HK-2 (cell line): ENCODE data around the gene ITPR3.

Source experiments
- DNase-seq: peaks from one replicate; pipeline ENCODE4 v3.0.0-alpha.2; 2018; ENCODE audit not compliant: unreplicated experiment

Gene ITPR3

GRCh38 chr6:33686981-33687975 is 66.2 kb downstream of the ITPR3 start:
- no peak for DNase-seq

DNA sequence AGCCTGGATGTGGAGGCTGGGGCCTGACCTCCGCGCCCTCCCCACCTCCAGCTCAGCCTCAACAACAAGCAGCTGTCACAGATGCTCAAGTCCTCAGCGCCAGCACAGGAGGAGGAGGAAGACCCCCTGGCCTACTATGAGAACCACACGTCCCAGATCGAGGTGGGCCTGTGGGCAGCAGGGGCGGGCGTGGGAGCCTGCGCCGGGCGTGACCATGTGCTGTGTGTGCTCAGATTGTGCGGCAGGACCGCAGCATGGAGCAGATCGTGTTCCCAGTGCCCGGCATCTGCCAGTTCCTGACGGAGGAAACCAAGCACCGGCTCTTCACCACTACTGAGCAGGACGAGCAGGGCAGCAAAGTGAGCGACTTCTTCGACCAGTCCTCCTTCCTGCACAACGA is 66.9 kb downstream of the ITPR3 start:
- no peak for DNase-seq

GRCh38 chr6:33688451-33689147 is 67.5 kb downstream of the ITPR3 start:
- DNase-seq, result no peak

DNA sequence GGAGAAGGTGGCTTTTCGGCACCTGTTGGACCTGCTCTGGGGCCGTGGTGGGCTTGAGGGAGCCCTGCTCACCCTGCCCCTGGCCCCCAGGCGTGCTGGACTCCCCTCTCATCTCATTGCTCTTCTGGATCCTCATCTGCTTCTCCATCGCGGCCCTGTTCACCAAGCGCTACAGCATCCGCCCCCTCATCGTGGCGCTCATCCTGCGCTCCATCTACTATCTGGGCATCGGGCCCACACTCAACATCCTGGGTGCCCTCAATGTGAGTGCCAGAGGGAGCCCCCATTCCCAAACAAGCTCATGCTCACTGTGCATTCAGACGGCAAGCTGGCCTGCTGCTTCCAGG is 68.0 kb downstream of the ITPR3 start:
- DNase-seq, result no peak

GRCh38 chr6:33689879-33690278 is 68.8 kb downstream of the ITPR3 start:
- DNase-seq, result no peak

GRCh38 chr6:33690766-33691165 is 69.6 kb downstream of the ITPR3 start:
- no peak for DNase-seq

DNA sequence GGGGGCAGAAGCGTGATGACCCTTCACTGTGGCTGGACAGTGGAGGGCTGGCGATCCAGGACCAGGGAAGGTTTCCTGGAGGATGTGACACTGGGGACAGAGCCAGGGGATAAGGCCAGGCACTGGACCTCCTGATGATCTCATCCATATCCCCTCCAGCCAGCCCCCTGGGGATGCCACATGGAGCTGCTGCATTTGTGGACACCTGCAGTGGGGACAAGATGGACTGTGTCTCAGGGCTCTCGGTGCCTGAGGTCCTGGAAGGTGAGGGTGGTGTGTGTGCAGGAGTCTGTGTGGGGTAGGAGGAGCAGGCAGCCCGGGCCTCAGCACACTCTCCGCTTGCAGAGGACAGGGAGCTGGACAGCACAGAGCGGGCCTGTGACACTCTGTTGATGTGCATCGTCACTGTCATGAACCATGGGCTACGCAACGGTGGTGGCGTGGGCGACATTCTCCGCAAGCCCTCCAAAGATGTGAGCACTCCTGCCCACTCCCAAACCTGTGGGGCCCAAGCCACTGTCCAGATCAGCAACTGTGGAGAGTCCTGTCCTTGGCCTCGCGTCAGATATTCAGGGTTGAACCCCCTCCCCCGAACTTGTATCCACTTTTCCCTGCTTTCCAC is 70.4 kb downstream of the ITPR3 start:
- no peak for DNase-seq

DNA sequence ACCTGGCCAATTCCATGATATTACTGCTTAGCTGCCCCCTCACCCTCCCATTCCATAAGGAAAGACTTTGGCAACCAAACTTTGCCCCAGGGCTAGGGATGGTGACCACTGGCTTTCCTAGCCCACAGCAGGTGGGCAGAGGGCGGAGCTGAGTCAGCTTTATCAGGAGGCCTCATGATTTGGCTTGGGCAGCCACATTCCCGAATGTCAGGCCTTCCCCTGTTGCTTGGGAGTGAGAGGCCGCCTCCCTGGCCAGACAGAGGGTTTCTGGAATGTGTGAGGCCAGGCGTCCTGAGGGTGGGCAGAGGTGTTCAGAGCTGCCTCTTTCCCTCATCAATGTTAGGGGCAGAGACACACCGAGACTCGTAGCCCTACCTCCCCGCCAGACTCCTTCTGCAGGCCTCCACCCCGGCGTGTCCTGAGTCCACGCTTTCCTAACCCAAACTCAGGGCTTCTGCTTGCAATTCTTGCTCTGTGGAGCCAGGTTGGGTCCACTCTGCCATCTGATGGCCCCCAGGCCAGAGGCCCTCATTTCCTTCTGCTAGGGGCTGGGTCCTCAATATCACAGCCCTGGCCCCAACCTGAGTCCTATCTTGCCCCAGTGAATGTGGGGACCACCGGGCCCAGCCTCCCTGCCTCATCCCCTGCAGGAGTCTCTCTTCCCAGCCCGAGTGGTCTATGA is 71.1 kb downstream of the ITPR3 start:
- no peak for DNase-seq

GRCh38 chr6:33692760-33693158 is 71.6 kb downstream of the ITPR3 start:
- no peak for DNase-seq

GRCh38 chr6:33693186-33694105 is 72.3 kb downstream of the ITPR3 start:
- DNase-seq, result no peak

- no peak for DNase-seq
Measured at GRCh38 chr6:33694401-33694931, 73.3 kb downstream of the ITPR3 start.

GRCh38 chr6:33694977-33695376 is 73.9 kb downstream of the ITPR3 start:
- DNase-seq, result no peak

DNA sequence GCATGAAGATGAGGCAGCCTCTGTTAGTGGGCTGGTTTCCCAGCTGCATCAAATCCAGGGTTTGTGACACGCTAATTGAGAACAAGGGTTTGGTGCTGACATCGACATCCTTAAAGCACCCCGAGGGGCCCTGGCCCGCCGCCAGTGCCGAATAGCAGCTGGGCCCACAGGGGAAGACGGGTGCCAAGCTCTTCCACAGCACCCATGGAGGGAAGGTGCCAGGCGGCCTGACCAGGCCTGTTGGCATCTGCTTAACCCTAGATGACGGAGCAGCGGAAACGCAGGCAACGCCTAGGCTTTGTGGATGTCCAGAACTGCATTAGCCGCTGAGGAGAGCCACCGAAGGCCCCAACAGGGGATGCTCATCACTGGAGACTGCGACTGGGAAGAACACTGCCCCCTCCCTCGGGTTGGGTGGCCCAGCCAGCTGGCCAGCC is 74.3 kb downstream of the ITPR3 start:
- DNase-seq, result no peak

DNA sequence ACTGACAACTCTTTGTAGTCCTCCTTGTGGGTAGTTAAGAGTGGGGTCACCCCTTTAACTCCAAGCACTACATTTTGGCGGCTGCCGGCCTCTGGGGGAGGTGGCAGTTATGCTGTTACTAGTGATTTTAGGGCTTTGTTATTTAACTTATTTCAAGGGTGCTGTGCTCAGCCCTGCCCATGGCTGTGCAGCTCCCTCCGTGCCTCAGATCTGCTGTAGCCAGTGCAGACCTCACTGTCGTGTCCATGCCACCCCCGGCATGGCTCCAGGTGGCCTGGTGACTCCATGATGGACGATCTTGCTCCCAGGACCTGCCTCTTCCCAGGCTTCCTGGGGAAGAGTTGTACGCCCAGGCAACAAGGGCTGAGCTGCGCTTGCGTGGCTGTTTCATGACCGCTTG is 75.0 kb downstream of the ITPR3 start:
- DNase-seq, result no peak

DNA sequence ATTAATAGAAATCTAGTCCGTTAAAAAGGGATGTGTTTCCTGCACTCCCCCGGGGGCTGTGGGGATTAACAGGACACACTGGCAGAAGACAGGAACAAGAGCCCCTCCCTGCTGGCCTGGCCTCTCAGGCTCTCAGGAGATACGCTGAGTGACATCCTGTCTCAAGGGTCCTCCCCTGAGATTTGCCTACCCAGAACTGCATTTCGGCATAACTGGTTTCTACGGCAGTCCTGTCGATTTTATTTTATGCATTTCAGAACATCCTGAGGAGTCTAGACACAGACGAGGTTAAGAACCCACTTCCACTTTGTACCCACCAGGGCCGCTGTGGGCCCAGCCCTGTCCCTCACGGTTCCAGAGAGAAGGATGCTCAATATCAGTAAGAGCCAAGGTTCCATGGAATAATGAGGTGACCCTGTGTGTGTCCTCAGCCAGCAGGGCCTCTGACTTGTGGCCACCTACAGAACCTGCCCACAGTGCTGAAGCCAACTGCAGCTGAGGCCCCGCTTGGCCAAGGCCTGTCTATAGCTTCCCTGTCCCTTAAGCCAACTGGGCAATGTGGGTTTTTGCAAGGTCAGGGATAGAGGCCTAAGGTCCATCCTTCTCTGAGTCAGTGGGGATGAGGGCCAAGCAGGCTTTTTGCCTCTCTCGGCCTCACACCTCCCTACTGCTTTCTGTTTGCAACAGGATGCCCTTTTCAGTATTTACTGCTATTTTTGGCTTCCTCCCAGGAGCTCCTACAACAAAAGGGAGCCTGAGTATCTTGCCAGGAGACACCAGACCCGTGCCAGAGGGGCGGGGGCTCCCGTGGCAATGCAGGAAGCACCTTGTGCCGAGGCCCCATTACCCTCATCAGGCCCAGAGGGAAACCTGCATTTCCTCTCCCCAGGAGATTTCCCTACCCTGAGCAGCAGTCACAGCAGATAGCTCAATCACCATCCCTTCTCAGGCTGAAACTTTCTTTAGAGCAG is 75.7 kb downstream of the ITPR3 start:
- DNase-seq, result no peak

GRCh38 chr6:33697845-33698244 is 76.7 kb downstream of the ITPR3 start:
- no peak for DNase-seq

DNA sequence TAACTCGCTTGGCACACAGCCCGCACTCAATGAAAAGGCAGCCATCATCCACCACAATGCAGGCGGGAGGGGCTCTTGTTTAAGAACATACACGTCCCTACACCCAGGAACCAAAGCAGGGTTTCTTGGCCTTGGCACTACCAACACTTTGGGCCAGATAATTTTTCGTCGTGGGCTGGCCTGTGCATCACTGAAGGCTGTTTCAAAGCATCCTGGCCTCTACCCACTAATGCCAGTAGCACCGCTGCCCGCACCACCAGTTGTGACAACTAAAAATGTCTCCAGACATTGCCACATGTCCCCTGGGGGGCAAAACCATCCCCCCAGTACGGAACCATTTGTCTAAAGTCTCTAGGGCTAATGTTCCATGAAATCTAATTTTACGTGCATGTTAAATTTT is 77.4 kb downstream of the ITPR3 start:
- no peak for DNase-seq

GRCh38 chr6:33699131-33699530 is 78.0 kb downstream of the ITPR3 start:
- DNase-seq, result no peak

GRCh38 chr6:33699739-33700138 is 78.6 kb downstream of the ITPR3 start:
- DNase-seq, result no peak
